ENCODE measurements around the gene MOCOS. TPM values are rescaled to one million over a fixed set of nuclear protein-coding genes. Genes with fewer than 3 reads are reported as not detected.

MOCOS gene
- total RNA-seq, 1 experiment from 2014 or later, result 4.2 TPM

GRCh38 chr18:36143391-36143790, 43.9 kb upstream of the MOCOS start:
- H3K9me3 Mint-ChIP-seq, result no peaks in the 10 kb centered on the region
- TF ChIP-seq RORB (CRISPR knock-in tag; IDR thresholded peaks at IDR 0.05) (no peak), HMGA2 (CRISPR knock-in tag; IDR thresholded peaks at IDR 0.05) (no peak), GRHL2 (CRISPR knock-in tag; IDR thresholded peaks at IDR 0.05; ENCODE audit: insufficient replicate concordance, severe bottlenecking) (no peak), TCF7 (CRISPR knock-in tag; IDR thresholded peaks at IDR 0.05; ENCODE audit: low read depth) (no peak)
- DNase-seq (ENCODE audit: low spot score), result no peak
- H3K27ac Mint-ChIP-seq, result no peak overlapping the region
- peaks cover 81% of the 10 kb centered on the region for H3K36me3 Mint-ChIP-seq
- ChIA-PET CTCF (interaction anchor here (0.6 kb wide), 1 partner anchor 365 kb away, joined by 3 read pairs; no protein-coding TSS in a partner anchor), POLR2A (interaction anchor here (0.6 kb wide), 1 partner anchor 686 kb away, joined by 3 read pairs; no protein-coding TSS in a partner anchor)
- no peaks in the 10 kb centered on the region for H3K27me3 Mint-ChIP-seq (ENCODE audit: low read depth)
- no peak for ATAC-seq
- H3K4me3 Mint-ChIP-seq, result no peak overlapping the region
- no peaks in the 10 kb centered on the region for H3K4me1 Mint-ChIP-seq

DNA sequence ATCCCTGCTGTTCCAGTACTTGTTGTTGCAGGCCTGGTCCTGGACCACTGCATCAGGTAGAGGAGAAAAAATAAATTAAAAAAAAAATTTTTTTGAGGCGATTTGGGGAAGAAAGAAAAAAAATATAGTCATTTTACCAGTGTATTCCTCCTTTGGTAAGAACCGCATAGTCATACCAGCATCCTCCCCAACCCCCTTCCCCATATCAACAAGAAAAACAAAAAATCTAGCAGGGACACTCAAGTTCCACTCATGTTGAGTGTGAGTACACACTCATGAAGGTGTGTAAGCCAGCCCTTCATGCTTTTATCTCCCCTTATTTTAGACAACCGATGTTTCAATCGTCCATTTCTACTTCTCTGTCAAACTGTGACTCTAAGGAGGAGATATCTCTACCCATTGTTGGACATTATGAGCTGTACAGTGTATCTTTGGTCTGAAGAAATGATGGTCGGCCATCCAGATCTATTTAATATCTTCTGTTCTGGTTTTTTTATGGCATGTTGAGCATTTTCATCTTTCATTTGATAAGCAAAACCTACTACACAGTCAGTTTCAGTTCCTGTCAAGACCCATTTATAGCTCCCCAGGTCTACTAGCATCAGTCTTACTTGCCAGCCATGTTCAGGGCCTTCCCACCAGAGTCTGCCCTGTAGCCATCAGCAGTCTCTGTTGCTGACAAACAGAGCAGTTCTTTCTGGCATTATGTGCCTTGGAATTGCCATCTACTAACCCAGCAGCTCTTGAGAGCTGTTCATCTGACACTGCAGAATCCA, 37.6 kb upstream of the MOCOS start:
- Mint-ChIP-seq H3K4me1 (no peaks in the 10 kb centered on the region), H3K36me3 (peaks cover 77% of the 10 kb centered on the region), H3K27me3 (ENCODE audit: low read depth) (no peaks in the 10 kb centered on the region), H3K9me3 (no peaks in the 10 kb centered on the region), H3K27ac (no peak overlapping the region), H3K4me3 (no peak overlapping the region)
- ChIA-PET POLR2A (no interaction called here), CTCF (interaction anchor here (0.6 kb wide), 1 partner anchor 114 kb away, joined by 3 read pairs; no protein-coding TSS in a partner anchor)
- TF ChIP-seq CREM (CRISPR knock-in tag; IDR thresholded peaks at IDR 0.05), result no peak
- TF ChIP-seq, protein P1, sequence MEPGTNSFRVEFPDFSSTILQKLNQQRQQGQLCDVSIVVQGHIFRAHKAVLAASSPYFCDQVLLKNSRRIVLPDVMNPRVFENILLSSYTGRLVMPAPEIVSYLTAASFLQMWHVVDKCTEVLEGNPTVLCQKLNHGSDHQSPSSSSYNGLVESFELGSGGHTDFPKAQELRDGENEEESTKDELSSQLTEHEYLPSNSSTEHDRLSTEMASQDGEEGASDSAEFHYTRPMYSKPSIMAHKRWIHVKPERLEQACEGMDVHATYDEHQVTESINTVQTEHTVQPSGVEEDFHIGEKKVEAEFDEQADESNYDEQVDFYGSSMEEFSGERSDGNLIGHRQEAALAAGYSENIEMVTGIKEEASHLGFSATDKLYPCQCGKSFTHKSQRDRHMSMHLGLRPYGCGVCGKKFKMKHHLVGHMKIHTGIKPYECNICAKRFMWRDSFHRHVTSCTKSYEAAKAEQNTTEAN (CRISPR knock-in tag; IDR thresholded peaks at IDR 0.05), result no peak
- TF ChIP-seq, protein P2, sequence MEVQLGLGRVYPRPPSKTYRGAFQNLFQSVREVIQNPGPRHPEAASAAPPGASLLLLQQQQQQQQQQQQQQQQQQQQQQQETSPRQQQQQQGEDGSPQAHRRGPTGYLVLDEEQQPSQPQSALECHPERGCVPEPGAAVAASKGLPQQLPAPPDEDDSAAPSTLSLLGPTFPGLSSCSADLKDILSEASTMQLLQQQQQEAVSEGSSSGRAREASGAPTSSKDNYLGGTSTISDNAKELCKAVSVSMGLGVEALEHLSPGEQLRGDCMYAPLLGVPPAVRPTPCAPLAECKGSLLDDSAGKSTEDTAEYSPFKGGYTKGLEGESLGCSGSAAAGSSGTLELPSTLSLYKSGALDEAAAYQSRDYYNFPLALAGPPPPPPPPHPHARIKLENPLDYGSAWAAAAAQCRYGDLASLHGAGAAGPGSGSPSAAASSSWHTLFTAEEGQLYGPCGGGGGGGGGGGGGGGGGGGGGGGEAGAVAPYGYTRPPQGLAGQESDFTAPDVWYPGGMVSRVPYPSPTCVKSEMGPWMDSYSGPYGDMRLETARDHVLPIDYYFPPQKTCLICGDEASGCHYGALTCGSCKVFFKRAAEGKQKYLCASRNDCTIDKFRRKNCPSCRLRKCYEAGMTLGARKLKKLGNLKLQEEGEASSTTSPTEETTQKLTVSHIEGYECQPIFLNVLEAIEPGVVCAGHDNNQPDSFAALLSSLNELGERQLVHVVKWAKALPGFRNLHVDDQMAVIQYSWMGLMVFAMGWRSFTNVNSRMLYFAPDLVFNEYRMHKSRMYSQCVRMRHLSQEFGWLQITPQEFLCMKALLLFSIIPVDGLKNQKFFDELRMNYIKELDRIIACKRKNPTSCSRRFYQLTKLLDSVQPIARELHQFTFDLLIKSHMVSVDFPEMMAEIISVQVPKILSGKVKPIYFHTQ (CRISPR knock-in tag; IDR thresholded peaks at IDR 0.05), result no peak
- DNase-seq (ENCODE audit: low spot score), result no peak
- no peak for ATAC-seq

- Mint-ChIP-seq H3K4me3 (no peak overlapping the region), H3K27ac (peak overlapping the region; percentile 57), H3K4me1 (no peaks in the 10 kb centered on the region), H3K36me3 (peaks cover 74% of the 10 kb centered on the region), H3K27me3 (ENCODE audit: low read depth) (no peaks in the 10 kb centered on the region), H3K9me3 (no peaks in the 10 kb centered on the region)
- no peak for DNase-seq (ENCODE audit: low spot score)
- no peak for ATAC-seq
- ChIA-PET POLR2A (no interaction called here), CTCF (no interaction called here)
- no peak for TF ChIP-seq E2F5 (CRISPR knock-in tag; IDR thresholded peaks at IDR 0.05)
- TF ChIP-seq, protein P3, sequence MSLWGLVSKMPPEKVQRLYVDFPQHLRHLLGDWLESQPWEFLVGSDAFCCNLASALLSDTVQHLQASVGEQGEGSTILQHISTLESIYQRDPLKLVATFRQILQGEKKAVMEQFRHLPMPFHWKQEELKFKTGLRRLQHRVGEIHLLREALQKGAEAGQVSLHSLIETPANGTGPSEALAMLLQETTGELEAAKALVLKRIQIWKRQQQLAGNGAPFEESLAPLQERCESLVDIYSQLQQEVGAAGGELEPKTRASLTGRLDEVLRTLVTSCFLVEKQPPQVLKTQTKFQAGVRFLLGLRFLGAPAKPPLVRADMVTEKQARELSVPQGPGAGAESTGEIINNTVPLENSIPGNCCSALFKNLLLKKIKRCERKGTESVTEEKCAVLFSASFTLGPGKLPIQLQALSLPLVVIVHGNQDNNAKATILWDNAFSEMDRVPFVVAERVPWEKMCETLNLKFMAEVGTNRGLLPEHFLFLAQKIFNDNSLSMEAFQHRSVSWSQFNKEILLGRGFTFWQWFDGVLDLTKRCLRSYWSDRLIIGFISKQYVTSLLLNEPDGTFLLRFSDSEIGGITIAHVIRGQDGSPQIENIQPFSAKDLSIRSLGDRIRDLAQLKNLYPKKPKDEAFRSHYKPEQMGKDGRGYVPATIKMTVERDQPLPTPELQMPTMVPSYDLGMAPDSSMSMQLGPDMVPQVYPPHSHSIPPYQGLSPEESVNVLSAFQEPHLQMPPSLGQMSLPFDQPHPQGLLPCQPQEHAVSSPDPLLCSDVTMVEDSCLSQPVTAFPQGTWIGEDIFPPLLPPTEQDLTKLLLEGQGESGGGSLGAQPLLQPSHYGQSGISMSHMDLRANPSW (CRISPR knock-in tag; conservative IDR thresholded peaks at IDR 0.05; ENCODE audit: low read depth), result no peak
- no peak for TF ChIP-seq PRRX2 (CRISPR knock-in tag; IDR thresholded peaks at IDR 0.05)
- no peak for TF ChIP-seq MAX (CRISPR knock-in tag; IDR thresholded peaks at IDR 0.05)
- no peak for TF ChIP-seq NFE2L1 (CRISPR knock-in tag; IDR thresholded peaks at IDR 0.05)
- no peak for TF ChIP-seq RELA (CRISPR knock-in tag; IDR thresholded peaks at IDR 0.05; ENCODE audit: borderline replicate concordance)
Measured at GRCh38 chr18:36152781-36153180, 34.5 kb upstream of the MOCOS start.
